Measurements from ENCODE around the gene LPP. TPM values are rescaled to one million over a fixed set of nuclear protein-coding genes. Genes with fewer than 3 reads are reported as not detected.

The LPP gene
- total RNA-seq, 1 experiment from 2014 or later = 20.2 TPM

GRCh38 chr3:188267790-188268335 is 113.9 kb downstream of the LPP start:
- in situ Hi-C loops (cut with HindIII; ENCODE audit: low pct_unique_long_range_greater_than_20kb, low sequenced_read_pairs) = no loop called here
- no peak for DNase-seq (ENCODE audit: low read depth, low spot score)

- DNase-seq (ENCODE audit: low read depth, low spot score) = no peak
These were observed 114.4 kb downstream of the LPP start for GRCh38 chr3:188268336-188268735.

GRCh38 chr3:188269040-188269439 is 115.1 kb downstream of the LPP start:
- in situ Hi-C loops (cut with HindIII; ENCODE audit: low pct_unique_long_range_greater_than_20kb, low sequenced_read_pairs) = no loop called here
- no peak for DNase-seq (ENCODE audit: low read depth, low spot score)

More at GRCh38 chr3:188268336-188268735, 114.4 kb downstream of the LPP start:
- in situ Hi-C loops (cut with HindIII; ENCODE audit: low pct_unique_long_range_greater_than_20kb, low sequenced_read_pairs) = no loop called here

DNA sequence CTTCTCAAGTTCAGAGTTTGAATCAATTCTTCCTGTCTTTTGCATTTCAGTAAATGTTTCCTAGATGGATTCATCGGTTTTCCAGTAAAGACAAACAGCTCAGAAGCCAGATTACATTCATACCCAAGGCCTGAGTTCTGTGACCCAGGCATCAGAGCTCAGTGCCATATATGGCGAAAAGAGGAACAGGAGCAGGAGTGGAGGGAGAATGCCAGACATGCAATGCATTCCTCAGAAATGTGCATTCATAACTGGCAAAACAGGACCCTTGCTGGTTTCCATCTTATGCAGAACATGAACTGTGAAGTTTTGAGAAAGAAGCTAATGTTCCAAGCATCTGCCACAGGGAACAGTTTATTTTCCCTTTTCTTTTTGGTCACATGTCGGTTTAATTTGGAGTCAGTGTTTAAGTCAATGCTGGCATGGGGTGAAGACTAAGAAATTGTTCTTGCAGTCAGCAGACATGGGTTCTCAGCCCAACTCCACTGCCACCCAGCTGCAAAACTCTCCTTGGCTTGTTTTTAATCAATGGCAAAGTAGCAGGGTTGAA is 116.5 kb downstream of the LPP start:
- peak; percentile 30 for DNase-seq (ENCODE audit: low read depth, low spot score)
- in situ Hi-C loops (cut with HindIII; ENCODE audit: low pct_unique_long_range_greater_than_20kb, low sequenced_read_pairs) = no loop called here

- no peak for DNase-seq (ENCODE audit: low read depth, low spot score)
- in situ Hi-C loops (cut with HindIII; ENCODE audit: low pct_unique_long_range_greater_than_20kb, low sequenced_read_pairs) = no loop called here
These were observed 117.4 kb downstream of the LPP start for GRCh38 chr3:188271226-188271914.

DNA sequence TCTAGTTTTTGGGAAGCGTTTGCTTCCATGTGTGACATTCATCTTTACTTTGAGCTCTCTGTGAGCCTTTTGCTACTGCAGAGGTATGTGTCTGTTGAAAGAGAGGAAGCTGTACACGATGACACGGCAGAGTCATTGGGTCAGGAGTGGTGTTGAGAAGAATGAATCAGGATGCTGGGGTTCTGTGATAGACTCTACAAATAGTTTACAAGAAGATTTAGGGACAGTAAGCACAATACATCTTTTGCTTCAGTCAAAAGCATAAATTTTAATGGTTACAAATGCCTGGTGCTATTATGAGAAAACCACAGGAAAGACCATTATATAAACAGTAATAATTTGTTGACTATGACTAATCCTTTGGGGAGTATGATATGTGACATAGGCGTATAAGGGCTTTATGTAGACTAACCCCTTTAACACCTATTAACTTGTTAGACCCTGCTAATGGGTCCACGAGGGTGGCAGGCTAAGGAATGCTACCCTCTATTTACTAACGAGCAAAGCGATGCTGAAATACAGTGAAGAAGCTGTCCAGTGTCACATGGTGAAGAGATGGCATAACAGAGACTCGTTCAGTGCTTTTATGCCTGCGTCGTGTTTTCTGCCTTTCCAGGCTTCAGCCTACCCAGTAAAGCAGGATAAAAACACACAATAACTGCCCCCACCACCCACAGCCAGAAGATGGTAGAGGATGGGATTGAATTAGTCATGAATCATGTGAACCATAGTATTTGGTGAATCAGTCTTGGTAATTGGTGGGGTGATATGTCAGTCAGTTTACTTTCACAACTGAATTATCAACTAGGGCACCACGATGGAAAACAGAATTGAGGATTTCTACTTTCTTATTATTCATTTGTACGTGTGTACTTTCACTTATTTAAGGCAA is 118.8 kb downstream of the LPP start:
- in situ Hi-C loops (cut with HindIII; ENCODE audit: low pct_unique_long_range_greater_than_20kb, low sequenced_read_pairs) = no loop called here
- DNase-seq (ENCODE audit: low read depth, low spot score) = peak; percentile 37

GRCh38 chr3:188274249-188274915 is 120.4 kb downstream of the LPP start:
- in situ Hi-C loops (cut with HindIII; ENCODE audit: low pct_unique_long_range_greater_than_20kb, low sequenced_read_pairs) = no loop called here
- DNase-seq (ENCODE audit: low read depth, low spot score) = no peak

DNA sequence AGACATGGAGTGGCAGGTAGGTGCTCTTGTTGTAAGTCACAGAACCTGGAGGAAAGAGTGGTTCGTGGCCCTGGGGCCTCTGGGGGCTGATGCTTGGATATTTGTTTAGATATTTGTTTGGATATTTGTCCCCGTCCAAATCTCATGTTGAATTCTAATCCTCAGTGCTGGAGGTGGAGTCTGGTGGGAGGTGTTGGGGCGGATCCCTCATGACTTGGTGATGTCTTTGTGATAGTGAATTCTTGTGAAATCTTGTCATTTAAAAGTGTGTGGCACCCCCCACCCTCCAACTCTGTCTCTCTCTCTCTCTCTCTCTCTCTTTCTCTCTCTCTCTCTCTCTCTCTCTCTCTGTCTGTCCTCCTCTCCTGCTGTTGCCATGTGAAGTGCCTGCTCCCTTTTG is 122.4 kb downstream of the LPP start:
- in situ Hi-C loops (cut with HindIII; ENCODE audit: low pct_unique_long_range_greater_than_20kb, low sequenced_read_pairs) = no loop called here
- DNase-seq (ENCODE audit: low read depth, low spot score) = no peak

- no peak for DNase-seq (ENCODE audit: low read depth, low spot score)
- in situ Hi-C loops (cut with HindIII; ENCODE audit: low pct_unique_long_range_greater_than_20kb, low sequenced_read_pairs) = no loop called here
These were observed 124.9 kb downstream of the LPP start for GRCh38 chr3:188278717-188279324.

- no peak for DNase-seq (ENCODE audit: low read depth, low spot score)
These were observed 125.8 kb downstream of the LPP start for GRCh38 chr3:188279502-188280335.

DNA sequence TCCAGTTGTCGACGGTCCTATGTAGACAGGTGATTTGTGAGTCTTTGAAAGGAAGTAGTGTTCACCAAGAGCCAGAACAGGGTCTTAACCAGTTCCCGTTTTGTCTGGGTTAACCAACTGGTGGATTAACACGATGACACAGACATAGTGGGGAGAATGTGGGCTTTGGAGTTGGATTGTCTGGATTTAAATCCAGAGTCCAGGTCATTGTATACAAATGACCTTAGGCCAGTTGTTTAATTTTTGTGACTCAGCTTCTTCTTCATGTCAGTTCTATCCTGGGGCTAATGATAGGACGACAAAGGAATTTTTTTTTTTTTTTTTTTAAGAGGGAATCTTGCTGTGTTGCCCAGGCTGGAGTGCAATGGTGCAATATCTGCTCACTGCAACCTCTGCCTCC is 126.7 kb downstream of the LPP start:
- in situ Hi-C loops (cut with HindIII; ENCODE audit: low pct_unique_long_range_greater_than_20kb, low sequenced_read_pairs) = no loop called here
- no peak for DNase-seq (ENCODE audit: low read depth, low spot score)

More at GRCh38 chr3:188279502-188280335, 125.8 kb downstream of the LPP start:
- in situ Hi-C loops (cut with HindIII; ENCODE audit: low pct_unique_long_range_greater_than_20kb, low sequenced_read_pairs) = no loop called here

- DNase-seq (ENCODE audit: low read depth, low spot score) = no peak
- in situ Hi-C loops (cut with HindIII; ENCODE audit: low pct_unique_long_range_greater_than_20kb, low sequenced_read_pairs) = no loop called here
These were observed 128.9 kb downstream of the LPP start for GRCh38 chr3:188282871-188283270.

GRCh38 chr3:188283347-188283746 is 129.4 kb downstream of the LPP start:
- in situ Hi-C loops (cut with HindIII; ENCODE audit: low pct_unique_long_range_greater_than_20kb, low sequenced_read_pairs) = no loop called here
- no peak for DNase-seq (ENCODE audit: low read depth, low spot score)

GRCh38 chr3:188284455-188285212 is 130.7 kb downstream of the LPP start:
- no peak for DNase-seq (ENCODE audit: low read depth, low spot score)
- in situ Hi-C loops (cut with HindIII; ENCODE audit: low pct_unique_long_range_greater_than_20kb, low sequenced_read_pairs) = no loop called here

- in situ Hi-C loops (cut with HindIII; ENCODE audit: low pct_unique_long_range_greater_than_20kb, low sequenced_read_pairs) = no loop called here
- DNase-seq (ENCODE audit: low read depth, low spot score) = peak; percentile 38
These were observed 132.1 kb downstream of the LPP start for GRCh38 chr3:188286087-188286513.

- DNase-seq (ENCODE audit: low read depth, low spot score) = no peak
These were observed 133.4 kb downstream of the LPP start for GRCh38 chr3:188287339-188287738.

More at GRCh38 chr3:188287339-188287738, 133.4 kb downstream of the LPP start:
- in situ Hi-C loops (cut with HindIII; ENCODE audit: low pct_unique_long_range_greater_than_20kb, low sequenced_read_pairs) = no loop called here

Data from SK-MEL-5 (cell line).